ENCODE measurements around the gene PRR36.

Gene PRR36

DNA sequence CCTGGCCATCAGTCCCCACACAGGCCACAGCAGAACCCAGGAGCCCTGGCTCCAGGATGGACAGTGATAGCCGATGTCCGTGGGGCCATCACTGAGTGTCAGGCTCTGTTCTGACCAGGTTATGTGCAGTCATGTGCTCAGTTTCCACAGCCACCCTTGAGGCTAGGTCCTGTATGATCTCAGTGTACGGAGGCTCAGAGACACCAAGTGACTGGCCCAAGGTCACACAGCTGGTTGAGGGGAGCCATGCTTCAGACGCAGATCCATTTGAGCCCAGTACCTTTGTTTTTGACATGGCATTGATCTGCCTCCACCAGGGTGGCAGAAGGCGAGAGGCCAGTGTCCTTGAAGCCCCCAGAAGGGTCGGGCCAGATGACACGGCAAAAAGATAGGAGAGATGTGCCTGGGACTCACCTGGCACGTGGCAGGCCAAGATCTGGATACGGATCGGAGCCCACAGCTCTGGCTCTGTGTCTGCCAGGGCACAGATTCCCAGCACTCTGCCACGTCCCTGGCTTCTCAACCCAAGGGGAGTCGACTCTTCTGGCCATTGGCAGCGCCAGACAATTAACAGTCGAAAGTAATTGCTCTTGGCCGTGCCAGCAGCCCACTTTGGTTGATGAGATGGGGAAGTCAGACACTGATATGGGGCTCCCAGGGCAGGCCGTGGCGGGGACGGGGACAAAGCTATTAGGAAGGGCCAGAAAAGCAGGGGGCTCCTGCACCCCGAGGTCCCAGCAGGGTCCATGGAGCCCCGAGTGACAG is 28.6 kb downstream of the PRR36 start:
- no peaks in the 10 kb centered on the region for H3K36me3 ChIP-seq (ENCODE audit: control insufficient read depth in 2 of 2, insufficient read depth in 2 of 2, low read length in 2 of 2)
- no peaks in the 10 kb centered on the region for H3K4me1 ChIP-seq (ENCODE audit: control insufficient read depth, insufficient read depth, low read length)
- no peaks in the 10 kb centered on the region for H3K9me3 ChIP-seq (ENCODE audit: control insufficient read depth in 2 of 2, low read length in 2 of 2)
- H3K27me3 ChIP-seq (ENCODE audit: control insufficient read depth in 1 of 2, insufficient read depth in 2 of 2, low read length in 2 of 2): no peaks in the 10 kb centered on the region
- H3K27ac ChIP-seq (ENCODE audit: low read length): no peak overlapping the region
- H3K9ac ChIP-seq (ENCODE audit: low read length in 2 of 2): no peak overlapping the region
- no peak overlapping the region for H3K4me3 ChIP-seq (ENCODE audit: low read length in 2 of 2)

DNA sequence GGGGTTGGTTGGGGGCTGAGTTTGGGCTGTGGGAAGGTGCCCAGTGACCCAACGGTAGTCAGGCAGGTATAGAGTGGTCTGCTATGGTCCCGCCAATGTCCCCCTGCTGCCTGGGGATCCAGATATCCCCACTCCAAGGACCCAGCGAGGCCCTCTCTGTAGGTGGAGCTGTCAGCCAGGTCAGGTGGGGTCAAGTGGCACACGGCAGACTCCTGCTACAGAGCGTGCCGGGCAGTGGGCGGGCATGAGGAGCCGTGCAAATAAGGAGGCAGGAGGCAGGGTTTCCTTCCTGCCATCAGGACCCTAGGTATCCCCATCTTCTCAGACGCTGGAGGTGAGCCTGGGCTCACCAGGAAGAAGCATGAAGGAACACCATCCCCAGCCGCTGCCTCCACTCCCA is 29.2 kb downstream of the PRR36 start:
- H3K9ac ChIP-seq (ENCODE audit: low read length in 2 of 2): no peak overlapping the region
- H3K27ac ChIP-seq (ENCODE audit: low read length): no peak overlapping the region
- H3K27me3 ChIP-seq (ENCODE audit: control insufficient read depth in 1 of 2, insufficient read depth in 2 of 2, low read length in 2 of 2): no peaks in the 10 kb centered on the region
- H3K36me3 ChIP-seq (ENCODE audit: control insufficient read depth in 2 of 2, insufficient read depth in 2 of 2, low read length in 2 of 2): no peaks in the 10 kb centered on the region
- no peak overlapping the region for H3K4me3 ChIP-seq (ENCODE audit: low read length in 2 of 2)
- no peaks in the 10 kb centered on the region for H3K9me3 ChIP-seq (ENCODE audit: control insufficient read depth in 2 of 2, low read length in 2 of 2)
- H3K4me1 ChIP-seq (ENCODE audit: control insufficient read depth, insufficient read depth, low read length): no peaks in the 10 kb centered on the region

DNA sequence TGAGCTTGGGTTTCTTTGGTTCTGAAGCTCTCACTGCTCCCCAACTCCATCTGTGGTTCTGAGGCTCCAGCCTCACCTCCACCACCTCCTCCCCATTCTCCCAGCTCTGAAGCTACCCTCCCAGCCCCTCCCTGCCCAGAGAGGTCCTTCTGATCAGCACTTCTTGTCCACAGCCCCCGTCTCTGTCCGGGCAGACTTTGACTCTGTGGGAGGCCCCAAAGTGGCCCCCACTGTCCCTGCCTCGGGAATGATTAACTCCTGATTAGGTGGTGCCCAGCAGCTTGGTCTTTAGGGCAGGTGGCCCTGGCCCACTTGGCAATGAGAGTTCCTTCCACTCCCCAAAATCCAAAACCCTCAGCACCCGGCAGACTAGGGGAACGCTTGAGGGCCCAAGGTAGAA is 29.8 kb downstream of the PRR36 start:
- H3K27ac ChIP-seq (ENCODE audit: low read length): no peak overlapping the region
- H3K9ac ChIP-seq (ENCODE audit: low read length in 2 of 2): no peak overlapping the region
- H3K9me3 ChIP-seq (ENCODE audit: control insufficient read depth in 2 of 2, low read length in 2 of 2): no peaks in the 10 kb centered on the region
- H3K27me3 ChIP-seq (ENCODE audit: control insufficient read depth in 1 of 2, insufficient read depth in 2 of 2, low read length in 2 of 2): no peaks in the 10 kb centered on the region
- no peak overlapping the region for H3K4me3 ChIP-seq (ENCODE audit: low read length in 2 of 2)
- no peaks in the 10 kb centered on the region for H3K4me1 ChIP-seq (ENCODE audit: control insufficient read depth, insufficient read depth, low read length)
- no peaks in the 10 kb centered on the region for H3K36me3 ChIP-seq (ENCODE audit: control insufficient read depth in 2 of 2, insufficient read depth in 2 of 2, low read length in 2 of 2)

DNA sequence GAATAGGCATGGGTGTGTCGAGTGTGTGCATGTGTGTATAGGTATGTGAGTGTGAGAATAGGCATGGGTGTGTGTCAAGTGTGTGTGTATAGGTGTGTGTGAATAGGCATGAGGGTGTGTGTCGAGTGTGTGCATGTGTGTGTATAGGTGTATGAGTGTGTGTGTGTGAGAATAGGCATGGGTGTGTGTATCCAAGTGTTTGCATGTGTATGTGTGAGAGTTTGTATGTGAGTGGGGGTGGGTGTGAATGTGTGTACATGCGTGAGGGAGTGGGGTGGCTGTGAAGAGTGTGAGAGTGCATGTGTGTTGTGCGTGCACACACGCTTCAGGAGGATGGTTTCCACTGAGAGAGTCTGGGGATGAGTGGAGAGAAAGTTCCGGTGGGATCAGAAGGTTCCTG is 30.7 kb downstream of the PRR36 start:
- H3K4me1 ChIP-seq (ENCODE audit: control insufficient read depth, insufficient read depth, low read length): no peaks in the 10 kb centered on the region
- H3K27me3 ChIP-seq (ENCODE audit: control insufficient read depth in 1 of 2, insufficient read depth in 2 of 2, low read length in 2 of 2): no peaks in the 10 kb centered on the region
- H3K4me3 ChIP-seq (ENCODE audit: low read length in 2 of 2): no peak overlapping the region
- H3K27ac ChIP-seq (ENCODE audit: low read length): no peak overlapping the region
- H3K9me3 ChIP-seq (ENCODE audit: control insufficient read depth in 2 of 2, low read length in 2 of 2): no peaks in the 10 kb centered on the region
- H3K9ac ChIP-seq (ENCODE audit: low read length in 2 of 2): no peak overlapping the region
- no peaks in the 10 kb centered on the region for H3K36me3 ChIP-seq (ENCODE audit: control insufficient read depth in 2 of 2, insufficient read depth in 2 of 2, low read length in 2 of 2)

DNA sequence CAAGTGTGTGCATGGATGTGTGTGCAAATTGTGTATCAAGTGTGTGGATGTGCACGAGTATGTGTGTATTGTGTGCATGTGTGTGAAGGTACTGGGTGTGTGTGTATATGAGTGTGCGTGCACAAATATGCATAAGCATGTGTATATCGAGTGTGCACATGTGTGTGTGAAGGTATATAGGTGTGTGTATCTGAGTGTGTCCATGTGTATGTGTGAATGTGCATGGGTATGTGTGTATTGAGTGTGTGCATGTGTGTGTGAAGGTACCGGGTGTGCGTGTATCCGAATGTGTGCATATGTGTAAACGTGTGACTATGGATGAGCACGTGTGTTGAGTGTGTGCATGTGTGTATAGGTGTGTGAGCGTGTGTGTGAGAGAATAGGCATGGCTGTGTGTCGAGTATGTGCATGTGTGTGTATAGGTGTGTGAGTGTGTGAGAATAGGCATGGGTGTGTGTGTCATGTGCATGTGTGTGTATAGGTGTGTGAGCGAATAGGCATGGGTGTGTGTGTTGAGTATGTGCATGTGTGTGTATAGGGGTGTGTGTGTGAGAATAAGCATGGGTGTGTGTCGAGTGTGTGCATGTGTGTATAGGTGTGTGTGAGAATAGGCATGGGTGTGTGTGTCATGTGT is 31.4 kb downstream of the PRR36 start:
- Histone ChIP-seq H3K9ac (ENCODE audit: low read length in 2 of 2) (no peak overlapping the region), H3K27me3 (ENCODE audit: control insufficient read depth in 1 of 2, insufficient read depth in 2 of 2, low read length in 2 of 2) (no peaks in the 10 kb centered on the region), H3K36me3 (ENCODE audit: control insufficient read depth in 2 of 2, insufficient read depth in 2 of 2, low read length in 2 of 2) (no peaks in the 10 kb centered on the region), H3K27ac (ENCODE audit: low read length) (no peak overlapping the region), H3K4me1 (ENCODE audit: control insufficient read depth, insufficient read depth, low read length) (no peaks in the 10 kb centered on the region), H3K4me3 (ENCODE audit: low read length in 2 of 2) (no peak overlapping the region), H3K9me3 (ENCODE audit: control insufficient read depth in 2 of 2, low read length in 2 of 2) (no peaks in the 10 kb centered on the region)

DNA sequence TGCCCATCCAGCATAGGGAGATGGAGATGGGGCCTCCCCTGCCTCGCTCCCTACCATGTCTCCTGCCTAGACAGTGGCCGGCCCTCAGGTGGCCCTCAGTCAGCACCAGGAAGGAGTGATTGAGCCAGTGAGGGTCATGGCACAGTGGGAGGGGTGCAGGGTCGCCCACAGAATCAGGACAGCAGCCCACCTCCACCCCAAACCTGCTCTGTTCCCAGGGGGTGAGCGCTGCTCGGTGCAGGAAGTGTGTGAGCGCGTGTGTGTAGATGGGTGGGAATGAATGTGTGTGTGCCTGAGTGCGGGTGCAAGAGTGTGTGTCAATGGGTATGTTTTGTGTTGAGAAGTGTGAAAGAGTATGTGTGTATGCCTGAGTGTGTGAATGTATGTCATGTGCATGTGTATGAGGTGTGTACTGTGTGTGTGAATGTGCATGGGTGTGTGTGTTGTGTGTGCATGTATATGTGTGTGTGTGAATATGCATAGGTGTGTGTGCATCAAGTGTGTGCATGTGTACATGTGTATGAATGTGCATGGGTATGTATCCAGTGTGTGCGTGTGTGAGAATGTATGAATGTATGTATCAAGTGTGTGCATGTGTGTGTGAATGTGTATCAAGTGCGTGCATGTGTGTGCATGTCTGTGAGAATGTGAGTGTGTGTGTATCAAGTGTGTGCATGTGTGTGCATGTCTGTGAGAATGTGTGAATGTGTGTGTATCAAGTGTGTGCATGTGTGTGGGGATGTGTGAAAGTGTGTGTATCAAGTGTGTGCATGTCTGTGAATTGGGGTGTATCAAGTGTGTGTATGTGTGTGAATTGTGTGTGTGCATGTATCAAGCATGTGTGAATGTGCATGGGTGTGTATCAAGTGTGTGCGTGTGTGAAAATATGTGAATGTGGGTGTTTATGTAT is 32.2 kb downstream of the PRR36 start:
- H3K4me1 ChIP-seq (ENCODE audit: control insufficient read depth, insufficient read depth, low read length): no peaks in the 10 kb centered on the region
- no peak overlapping the region for H3K4me3 ChIP-seq (ENCODE audit: low read length in 2 of 2)
- no peaks in the 10 kb centered on the region for H3K9me3 ChIP-seq (ENCODE audit: control insufficient read depth in 2 of 2, low read length in 2 of 2)
- H3K27ac ChIP-seq (ENCODE audit: low read length): no peak overlapping the region
- H3K27me3 ChIP-seq (ENCODE audit: control insufficient read depth in 1 of 2, insufficient read depth in 2 of 2, low read length in 2 of 2): no peaks in the 10 kb centered on the region
- no peak overlapping the region for H3K9ac ChIP-seq (ENCODE audit: low read length in 2 of 2)
- no peaks in the 10 kb centered on the region for H3K36me3 ChIP-seq (ENCODE audit: control insufficient read depth in 2 of 2, insufficient read depth in 2 of 2, low read length in 2 of 2)

DNA sequence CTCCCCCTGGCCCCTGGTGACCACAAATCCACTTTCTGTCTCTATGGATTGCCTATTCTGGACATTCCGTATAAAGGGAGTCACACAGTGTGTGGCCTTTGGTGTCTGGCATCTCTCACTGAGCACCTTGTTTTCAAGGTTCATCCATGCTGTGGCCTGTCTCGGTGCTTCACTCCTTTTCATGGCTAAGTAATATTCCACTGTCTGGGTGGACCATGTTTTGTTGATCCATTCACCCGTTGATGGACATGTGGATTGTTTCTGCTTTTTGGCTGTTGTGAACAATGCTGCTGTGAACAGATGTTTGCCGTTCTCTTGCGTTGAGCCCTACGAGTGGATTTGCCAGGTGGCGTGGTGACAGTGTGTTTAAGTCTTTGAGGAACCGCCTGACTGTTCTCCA is 33.6 kb downstream of the PRR36 start:
- Histone ChIP-seq H3K4me3 (ENCODE audit: low read length in 2 of 2) (no peak overlapping the region), H3K9me3 (ENCODE audit: control insufficient read depth in 2 of 2, low read length in 2 of 2) (no peaks in the 10 kb centered on the region), H3K36me3 (ENCODE audit: control insufficient read depth in 2 of 2, insufficient read depth in 2 of 2, low read length in 2 of 2) (no peaks in the 10 kb centered on the region), H3K27ac (ENCODE audit: low read length) (no peak overlapping the region), H3K27me3 (ENCODE audit: control insufficient read depth in 1 of 2, insufficient read depth in 2 of 2, low read length in 2 of 2) (no peaks in the 10 kb centered on the region), H3K4me1 (ENCODE audit: control insufficient read depth, insufficient read depth, low read length) (no peaks in the 10 kb centered on the region), H3K9ac (ENCODE audit: low read length in 2 of 2) (no peak overlapping the region)

DNA sequence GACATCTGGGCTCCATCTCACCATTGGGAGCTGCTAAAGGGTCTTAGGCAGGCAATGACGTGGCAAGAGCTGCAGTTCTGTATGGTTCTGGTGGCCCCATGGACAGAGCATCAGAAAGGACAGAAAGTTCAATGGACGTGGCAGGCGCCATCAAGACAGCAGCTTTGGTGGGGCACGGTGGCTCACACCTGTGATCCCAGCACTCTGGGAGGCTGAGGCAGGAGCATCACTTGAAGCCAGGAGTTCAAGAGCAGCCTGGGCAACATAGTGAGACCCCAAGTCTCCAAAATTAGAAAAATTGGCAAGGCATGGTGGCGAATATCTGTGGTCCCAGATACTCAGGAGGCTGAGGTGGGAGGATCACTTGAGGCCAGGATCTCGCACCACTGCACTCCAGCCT is 34.7 kb downstream of the PRR36 start:
- no peaks in the 10 kb centered on the region for H3K4me1 ChIP-seq (ENCODE audit: control insufficient read depth, insufficient read depth, low read length)
- H3K4me3 ChIP-seq (ENCODE audit: low read length in 2 of 2): no peak overlapping the region
- H3K27ac ChIP-seq (ENCODE audit: low read length): no peak overlapping the region
- no peak overlapping the region for H3K9ac ChIP-seq (ENCODE audit: low read length in 2 of 2)
- no peaks in the 10 kb centered on the region for H3K27me3 ChIP-seq (ENCODE audit: control insufficient read depth in 1 of 2, insufficient read depth in 2 of 2, low read length in 2 of 2)
- no peaks in the 10 kb centered on the region for H3K9me3 ChIP-seq (ENCODE audit: control insufficient read depth in 2 of 2, low read length in 2 of 2)
- no peaks in the 10 kb centered on the region for H3K36me3 ChIP-seq (ENCODE audit: control insufficient read depth in 2 of 2, insufficient read depth in 2 of 2, low read length in 2 of 2)

DNA sequence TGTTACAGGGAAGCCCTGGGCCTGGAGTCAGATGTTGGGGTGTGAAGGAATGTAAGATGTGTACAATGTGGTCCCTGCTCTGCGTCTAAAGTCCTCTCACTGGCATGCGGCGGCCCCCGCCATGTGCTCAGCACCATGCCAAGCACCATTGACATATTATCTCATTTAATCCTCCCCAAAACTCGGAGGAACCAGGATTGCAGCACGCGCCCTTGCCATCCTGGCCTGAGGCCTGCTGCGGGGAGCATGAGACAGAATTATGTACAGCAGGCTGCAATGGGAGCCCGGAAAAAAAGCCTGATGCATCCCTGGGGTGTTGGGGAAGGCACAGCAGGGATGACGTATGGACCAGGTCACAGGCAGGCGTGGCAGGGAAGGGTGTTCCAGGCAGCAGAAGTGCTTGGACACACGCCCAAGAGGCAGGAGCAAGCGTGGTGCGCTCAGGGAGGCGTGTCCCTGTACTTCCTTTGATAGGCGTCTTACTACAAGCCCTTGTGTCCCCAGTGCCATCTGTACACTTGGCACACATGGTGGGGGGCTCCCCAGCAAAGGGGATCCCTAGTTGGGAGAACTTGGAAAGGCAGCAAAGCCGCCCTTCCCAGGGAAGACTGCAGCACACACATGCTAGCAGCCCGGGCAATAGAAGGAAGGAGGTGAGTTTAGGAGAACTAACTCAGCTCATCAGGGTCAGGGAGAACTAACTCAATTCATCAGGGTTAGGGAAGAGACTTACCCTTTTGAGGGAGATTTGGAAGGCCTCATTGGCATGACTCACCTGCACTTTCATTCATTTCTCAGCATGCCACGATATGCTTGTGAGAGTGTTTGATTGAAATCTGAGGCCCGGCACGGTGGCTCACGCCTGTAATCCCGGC is 40.7 kb downstream of the PRR36 start:
- H3K27ac ChIP-seq (ENCODE audit: low read length): no peak overlapping the region
- peaks cover 22% of the 10 kb centered on the region for H3K4me1 ChIP-seq (ENCODE audit: control insufficient read depth, insufficient read depth, low read length)
- H3K9me3 ChIP-seq (ENCODE audit: control insufficient read depth in 2 of 2, low read length in 2 of 2): no peaks in the 10 kb centered on the region
- no peaks in the 10 kb centered on the region for H3K27me3 ChIP-seq (ENCODE audit: control insufficient read depth in 1 of 2, insufficient read depth in 2 of 2, low read length in 2 of 2)
- H3K9ac ChIP-seq (ENCODE audit: low read length in 2 of 2): no peak overlapping the region
- H3K36me3 ChIP-seq (ENCODE audit: control insufficient read depth in 2 of 2, insufficient read depth in 2 of 2, low read length in 2 of 2): no peaks in the 10 kb centered on the region
- no peak overlapping the region for H3K4me3 ChIP-seq (ENCODE audit: low read length in 2 of 2)

DNA sequence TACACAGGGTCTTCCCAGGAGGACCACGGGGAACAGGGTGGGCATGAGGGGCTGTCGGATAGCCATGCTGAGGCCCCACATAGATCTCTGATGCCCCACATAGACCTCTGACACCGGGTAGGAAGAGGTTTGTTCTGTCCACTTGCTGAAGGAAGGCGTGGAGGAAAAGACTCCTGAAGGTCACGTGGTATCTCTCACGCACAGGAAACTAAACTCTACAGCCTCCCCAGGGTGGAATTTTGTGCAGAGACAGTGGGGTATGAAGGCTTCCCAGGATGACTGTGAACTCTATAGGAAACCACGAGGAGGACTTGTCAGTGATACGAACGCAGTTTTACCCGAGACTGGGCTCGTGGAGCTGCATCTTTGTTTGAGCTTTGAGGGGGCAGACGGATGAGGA is 41.4 kb downstream of the PRR36 start:
- H3K27ac ChIP-seq (ENCODE audit: low read length): no peak overlapping the region
- H3K4me1 ChIP-seq (ENCODE audit: control insufficient read depth, insufficient read depth, low read length): peaks cover 22% of the 10 kb centered on the region
- H3K36me3 ChIP-seq (ENCODE audit: control insufficient read depth in 2 of 2, insufficient read depth in 2 of 2, low read length in 2 of 2): no peaks in the 10 kb centered on the region
- no peaks in the 10 kb centered on the region for H3K9me3 ChIP-seq (ENCODE audit: control insufficient read depth in 2 of 2, low read length in 2 of 2)
- H3K27me3 ChIP-seq (ENCODE audit: control insufficient read depth in 1 of 2, insufficient read depth in 2 of 2, low read length in 2 of 2): no peaks in the 10 kb centered on the region
- no peak overlapping the region for H3K9ac ChIP-seq (ENCODE audit: low read length in 2 of 2)
- no peak overlapping the region for H3K4me3 ChIP-seq (ENCODE audit: low read length in 2 of 2)
